ENCODE data around the gene ANXA5.

DNA sequence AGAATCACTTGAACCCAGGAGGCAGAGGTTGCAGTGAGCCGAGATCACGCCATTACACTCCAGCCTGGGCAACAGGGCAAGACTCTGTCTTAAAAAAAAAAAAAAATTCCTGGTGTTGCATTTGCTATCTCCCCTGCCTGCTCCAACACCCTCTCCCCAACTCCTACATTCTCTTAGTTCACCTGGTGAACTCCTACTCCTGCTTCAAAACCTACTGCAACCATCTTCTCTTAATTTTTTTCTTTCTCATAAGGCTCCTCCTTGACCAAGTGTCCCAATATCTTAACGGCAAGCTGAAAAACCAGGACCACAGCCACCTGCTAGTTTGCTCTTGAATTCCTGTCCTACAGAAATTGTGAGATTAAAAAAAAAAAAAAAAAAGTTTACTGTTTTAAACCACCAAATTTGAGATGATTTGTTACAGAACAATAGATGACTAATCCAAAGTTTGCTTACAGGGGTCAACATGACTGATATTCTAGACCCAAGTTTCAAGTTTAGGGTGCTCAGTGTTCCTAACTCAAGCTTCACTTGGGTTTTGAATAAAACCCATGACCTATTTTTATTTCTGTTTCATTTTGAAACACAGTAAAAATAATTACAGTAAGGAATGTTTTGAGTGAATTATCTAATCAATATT is 13.1 kb upstream of the ANXA5 start:
- TF ChIP-seq REST (IDR thresholded peaks at IDR 0.05; ENCODE audit: insufficient read depth in 1 of 2, low read depth in 2 of 2, low read length in 2 of 2) (no peak), SIN3A (IDR thresholded peaks at IDR 0.05; ENCODE audit: borderline replicate concordance, insufficient read depth, low read length) (no peak)
